Coronary artery (tissue), 2 donors: ENCODE data around the gene IGFL4.

ENCODE experiments used
- DNase-seq: peaks from one replicate; pipeline ENCODE4 v3.0.0-alpha.2; 2017; ENCODE audit warnings: low spot score
- H3K27ac ChIP-seq, 2 donors: fragments of 200-600 bp; sonication (generic); one replicate each; pipeline ENCODE4 v1.5.1; 2016 to 2019
- H3K4me3 ChIP-seq: fragments of 200-600 bp; sonication (generic); 2 replicates; pipeline ENCODE4 v1.5.1; 2016; ENCODE audit warnings: mild to moderate bottlenecking, moderate library complexity
- CTCF ChIP-seq: fragments of 200-600 bp; sonication (generic); IDR thresholded peaks from one replicate; pipeline ENCODE4 v1.5.1; 2019; ENCODE audit warnings: antibody characterized with exemption

The IGFL4 gene

GRCh38 chr19:46002678-46003275 lies 38.0 kb downstream of the IGFL4 start:
- no peak for DNase-seq
- TF ChIP-seq CTCF = no peak
- no peak overlapping the region for H3K27ac ChIP-seq
- no peak overlapping the region for H3K4me3 ChIP-seq

- H3K27ac ChIP-seq = no peak overlapping the region
- no peak for DNase-seq
- TF ChIP-seq CTCF = no peak
- H3K4me3 ChIP-seq = peak overlapping the region; percentile 58
These were observed 40.1 kb downstream of the IGFL4 start for GRCh38 chr19:46000491-46001246.

GRCh38 chr19:45999653-46000121 lies 41.1 kb downstream of the IGFL4 start:
- TF ChIP-seq CTCF = no peak
- Histone ChIP-seq H3K4me3 (peak overlapping the region; percentile 17), H3K27ac (no peak overlapping the region)
- DNase-seq = no peak

GRCh38 chr19:45998834-45999233 lies 42.0 kb downstream of the IGFL4 start:
- no peak overlapping the region for H3K4me3 ChIP-seq
- TF ChIP-seq CTCF = no peak
- no peak overlapping the region for H3K27ac ChIP-seq
- no peak for DNase-seq

GRCh38 chr19:45996933-45997332 lies 43.9 kb downstream of the IGFL4 start:
- no peak overlapping the region for H3K4me3 ChIP-seq
- H3K27ac ChIP-seq = no peak overlapping the region
- DNase-seq = no peak
- no peak for TF ChIP-seq CTCF

GRCh38 chr19:45995715-45996385 lies 45.0 kb downstream of the IGFL4 start:
- TF ChIP-seq CTCF = no peak
- Histone ChIP-seq H3K27ac (peak overlapping the region in 1 of 2 donors; percentile 84), H3K4me3 (peak overlapping the region; percentile 76)
- DNase-seq = no peak
